Stimulated activated CD4-positive, alpha-beta T cell treated with anti-CD3 and anti-CD28 coated beads, Interleukin-2, amount 100 ng/mL, for 24 hours (primary cell): Measurements from ENCODE around the gene CYTH3.

Experiments used
- DNase-seq, 2 donors: peaks; one replicate each; pipeline ENCODE4 v3.0.0-alpha.2; 2020

The CYTH3 gene

DNA sequence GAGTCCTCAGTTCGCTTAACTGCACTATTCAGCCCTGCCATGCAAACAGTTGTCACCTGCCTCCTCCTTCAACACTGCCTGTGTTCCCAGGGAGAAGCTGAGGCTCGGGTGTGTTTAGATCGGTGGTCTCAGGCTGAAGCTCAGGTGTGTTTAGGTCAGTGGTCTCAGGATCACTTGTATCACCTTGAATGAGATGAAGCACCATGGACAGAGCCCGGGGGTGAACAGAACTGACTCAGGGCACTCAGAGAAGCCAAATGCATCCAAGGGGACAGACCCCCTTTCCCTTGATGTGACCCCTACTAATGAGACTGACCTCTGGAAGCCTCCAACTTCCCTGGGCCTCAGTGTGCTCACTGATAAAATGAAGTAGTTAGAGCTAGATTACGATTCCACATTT is 84.0 kb downstream of the CYTH3 start:
- no peak for DNase-seq

DNA sequence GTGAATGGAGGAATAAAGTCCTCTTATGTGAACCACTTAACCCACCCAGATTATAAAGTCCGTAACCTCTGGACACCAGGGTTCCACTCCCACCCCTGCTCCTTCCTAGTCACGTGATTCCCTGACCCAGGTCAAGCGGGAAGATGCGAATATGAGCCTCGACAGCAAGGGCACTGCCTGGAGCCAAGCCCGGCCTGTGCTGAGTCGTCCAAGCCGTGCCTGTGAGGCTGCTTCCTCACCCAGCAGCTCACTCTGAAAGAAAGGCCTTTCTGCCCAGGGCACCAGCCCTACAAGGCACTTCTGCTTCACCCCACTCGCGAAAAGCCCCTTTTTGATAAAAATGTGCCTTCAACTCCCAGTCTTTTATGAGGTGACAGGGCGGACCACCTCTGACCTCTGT is 85.8 kb downstream of the CYTH3 start:
- DNase-seq = no peak

DNA sequence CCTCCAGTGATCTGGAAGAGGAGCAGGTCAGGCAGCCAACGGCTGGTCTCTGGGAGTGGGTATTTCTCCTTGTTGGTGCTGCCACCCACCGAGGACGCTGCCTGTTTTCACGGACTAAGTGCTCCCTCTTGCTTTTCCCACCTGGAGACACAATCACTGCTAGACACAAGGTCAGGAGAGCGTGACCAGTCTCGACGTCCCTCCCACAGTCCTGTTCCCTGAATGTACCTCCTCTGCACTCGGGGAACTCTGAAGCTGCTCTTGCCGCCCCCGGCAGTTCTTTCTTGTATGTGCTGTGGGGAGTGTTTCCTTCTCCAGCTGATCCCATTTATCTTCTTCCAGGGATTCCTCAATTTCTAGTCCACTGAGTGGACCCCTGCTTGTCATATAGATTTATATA is 89.4 kb downstream of the CYTH3 start:
- no peak for DNase-seq

DNA sequence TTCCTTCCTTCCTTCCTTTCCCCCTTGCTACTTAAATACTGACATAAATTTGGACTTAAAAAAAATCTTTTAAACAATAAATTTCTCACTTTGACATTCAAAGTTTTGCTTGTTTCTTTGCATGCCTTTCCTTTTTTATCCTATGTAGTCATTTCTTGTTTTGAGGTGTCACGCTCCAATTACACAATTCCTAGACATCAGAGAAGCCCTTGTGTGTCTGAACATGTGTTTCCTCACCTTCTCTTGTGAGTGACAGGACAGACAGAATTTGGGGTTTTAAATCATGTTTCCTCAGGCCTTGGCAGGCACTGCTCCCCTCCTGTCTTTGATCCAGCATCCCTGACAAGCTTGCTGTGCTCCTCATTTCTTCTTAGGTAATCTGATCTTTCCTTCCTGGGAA is 91.3 kb downstream of the CYTH3 start:
- no peak for DNase-seq

DNA sequence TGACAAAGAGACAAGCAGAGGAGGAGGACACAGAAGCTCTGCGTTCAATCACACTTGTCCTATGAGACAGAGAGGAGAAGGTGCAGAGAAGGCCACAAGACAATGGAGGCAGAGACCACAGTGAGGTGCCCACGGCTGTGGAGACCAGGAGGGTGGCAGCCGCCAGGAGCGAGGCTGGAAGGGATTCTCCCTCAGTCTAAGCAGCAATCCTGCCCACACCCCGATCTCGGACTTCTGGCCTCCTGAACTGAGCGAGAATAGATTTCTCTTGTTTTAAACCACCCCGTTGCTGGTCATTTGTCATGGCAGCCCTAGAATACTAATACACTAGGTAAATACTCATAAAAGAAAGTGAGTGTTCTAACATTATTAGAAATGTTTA is 92.1 kb downstream of the CYTH3 start:
- no peak for DNase-seq

DNA sequence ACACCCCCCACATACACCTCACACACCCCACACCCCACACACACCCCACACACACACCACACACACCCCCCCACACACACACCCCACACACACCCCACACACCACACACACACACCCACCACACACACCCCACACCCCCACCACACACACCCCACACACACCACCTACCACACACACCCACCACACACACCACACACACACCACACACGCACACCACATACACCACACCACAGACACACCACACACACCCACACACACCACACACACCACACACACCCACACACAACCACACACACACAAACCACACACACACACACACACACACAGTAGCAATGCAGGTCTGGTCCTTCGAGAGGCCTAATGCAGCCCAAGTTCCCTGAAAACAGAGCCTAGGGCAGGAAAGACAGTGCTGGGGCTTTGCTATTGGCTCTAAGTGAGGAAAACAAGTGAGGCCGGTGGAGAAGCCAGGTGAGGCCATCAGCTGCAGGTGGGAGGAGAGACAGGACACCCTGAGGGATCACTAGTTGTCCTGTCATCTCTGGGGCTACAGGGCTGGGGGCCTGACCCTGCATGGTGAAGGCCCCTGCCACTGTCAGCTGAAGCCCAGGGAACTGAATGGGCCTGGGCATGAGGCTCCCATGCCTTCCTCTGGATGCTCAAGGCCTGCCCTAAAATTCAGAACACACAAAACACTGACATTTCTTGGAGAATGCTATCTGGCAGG is 92.6 kb downstream of the CYTH3 start:
- no peak for DNase-seq

DNA sequence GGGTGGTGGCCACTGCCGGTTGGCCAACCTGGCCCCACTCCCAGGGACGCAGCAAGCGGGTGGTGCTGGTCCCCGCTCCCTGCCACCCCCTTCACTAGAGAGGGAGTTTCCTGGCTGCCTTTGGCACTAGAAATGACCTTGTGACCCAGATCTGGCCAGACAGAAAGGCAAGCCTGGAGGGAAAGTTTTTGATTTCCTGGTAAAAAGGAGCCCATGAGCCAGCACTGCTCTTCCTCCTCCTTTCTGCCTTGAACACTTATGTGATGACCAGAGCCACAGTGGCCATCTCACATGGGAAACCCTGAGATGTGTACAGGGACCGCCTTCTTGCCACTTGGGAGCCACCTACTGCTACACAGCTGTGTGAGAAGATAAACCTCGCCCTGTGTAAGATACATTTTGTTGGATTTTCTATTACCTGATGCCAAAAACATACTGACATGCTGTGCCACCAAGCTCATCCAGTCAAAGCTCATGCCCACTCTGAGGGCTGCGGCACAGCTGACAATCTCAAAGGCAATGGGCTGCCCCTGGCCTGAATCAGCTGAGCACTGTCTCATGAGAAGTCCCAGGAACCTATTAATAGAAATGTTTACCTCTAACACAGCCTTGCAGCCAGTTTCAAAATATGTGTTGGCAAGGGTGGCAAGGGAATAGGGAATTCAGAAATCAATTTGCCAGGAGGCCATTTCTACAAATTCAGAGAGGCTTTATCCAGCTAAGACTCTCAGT is 94.0 kb downstream of the CYTH3 start:
- DNase-seq = no peak

DNA sequence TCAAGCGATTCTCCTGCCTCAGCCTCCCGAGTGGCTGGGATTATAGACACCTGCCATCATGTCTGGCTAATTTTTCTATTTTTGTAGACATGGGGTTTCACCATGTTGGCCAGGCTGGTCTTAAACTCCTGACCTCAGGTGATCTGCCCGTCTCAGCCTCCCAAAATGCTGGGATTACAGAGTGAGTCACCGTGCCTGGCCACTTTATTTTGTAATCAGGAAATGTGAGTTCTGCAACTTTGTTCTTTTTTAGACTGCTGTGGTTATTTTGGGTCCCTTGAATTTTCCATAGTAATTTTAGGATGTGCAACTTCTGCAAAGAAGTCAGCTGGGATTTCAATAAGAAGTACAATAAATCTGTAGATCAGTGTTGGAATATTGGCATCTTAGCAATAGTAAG is 96.8 kb downstream of the CYTH3 start:
- no peak for DNase-seq

DNA sequence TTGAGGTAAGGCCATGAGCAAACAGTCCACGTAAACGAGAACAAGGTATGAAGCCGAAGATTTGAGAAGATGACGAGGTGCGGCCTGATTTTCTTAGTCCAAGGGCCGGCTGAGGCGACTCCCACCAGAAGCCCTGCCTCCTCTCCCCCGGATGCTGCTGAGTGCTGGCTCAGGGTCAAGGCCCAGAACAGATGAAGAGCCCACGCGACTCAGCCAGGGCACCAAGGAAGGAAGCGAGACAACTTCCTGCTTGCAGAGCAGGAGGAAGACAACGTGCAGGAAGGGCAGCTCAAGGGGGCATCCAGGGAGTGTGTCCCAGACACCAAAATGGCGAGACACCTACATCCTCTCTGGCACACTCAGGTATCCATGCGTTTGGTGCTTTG is 99.5 kb downstream of the CYTH3 start:
- DNase-seq = no peak

DNA sequence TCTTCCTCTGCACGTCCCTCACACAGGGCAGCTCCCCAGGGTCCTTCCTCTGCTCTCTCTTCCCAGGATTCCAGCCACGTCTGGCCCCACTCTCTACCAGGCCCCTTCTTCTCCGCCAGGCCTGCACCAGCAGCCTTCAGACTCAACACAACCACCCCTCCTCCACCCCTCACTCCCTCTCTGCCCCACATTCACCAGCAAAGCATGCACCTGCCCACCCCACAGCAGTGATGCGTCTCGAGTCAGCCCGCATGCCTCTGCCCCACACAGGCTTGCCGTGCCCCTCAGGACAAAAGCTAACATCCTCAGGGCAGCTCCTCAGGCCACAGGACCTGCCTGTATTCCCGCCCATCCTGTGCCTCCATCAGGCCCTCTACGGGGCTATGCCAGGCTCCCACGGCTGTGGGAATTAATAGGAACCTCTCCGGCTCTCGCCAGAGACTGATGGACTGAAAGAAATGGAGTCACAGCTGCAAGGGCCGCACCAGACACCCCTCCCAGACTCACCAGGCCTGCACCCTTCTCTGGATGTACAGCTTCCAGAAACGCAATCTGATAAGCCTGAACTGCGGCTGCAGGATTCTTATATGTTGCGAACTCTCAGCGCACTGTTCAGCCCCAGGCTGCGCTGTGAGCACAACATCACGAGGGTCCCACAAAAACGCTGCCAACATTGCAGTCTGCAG is 100.1 kb downstream of the CYTH3 start:
- DNase-seq = no peak

DNA sequence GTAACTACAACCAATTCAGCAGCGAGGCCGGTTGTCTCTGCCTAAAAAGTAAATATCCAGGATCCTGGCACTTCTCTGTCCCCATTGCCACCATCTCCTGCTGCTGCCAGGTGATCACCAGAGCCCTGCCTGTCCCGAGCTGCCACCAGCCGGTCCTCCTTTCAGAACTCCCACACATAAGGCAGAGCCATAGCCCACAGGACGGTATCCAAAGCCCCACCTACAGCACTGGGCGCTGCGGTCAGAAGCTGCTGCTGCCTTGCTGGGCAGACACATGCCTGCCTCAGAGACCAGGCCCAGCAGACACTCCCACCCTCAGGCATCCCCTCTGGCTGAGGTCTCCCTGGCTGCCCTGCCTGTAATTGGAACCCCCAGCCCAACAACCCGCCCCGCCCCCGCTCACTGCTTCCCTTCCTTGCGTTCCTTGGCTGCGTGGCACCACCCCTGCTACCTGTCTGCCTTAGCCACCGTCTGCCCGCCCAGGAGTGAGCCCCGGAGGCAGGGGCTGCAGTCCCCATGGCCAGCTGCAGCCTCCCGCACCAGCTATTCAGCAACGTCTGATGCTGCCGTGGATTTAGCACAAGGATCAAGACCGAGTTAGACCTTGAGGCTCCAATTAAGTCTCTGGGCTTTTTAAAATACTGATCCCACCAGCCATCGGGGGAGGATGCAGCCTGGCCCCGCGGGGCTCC is 100.7 kb downstream of the CYTH3 start:
- DNase-seq = no peak

DNA sequence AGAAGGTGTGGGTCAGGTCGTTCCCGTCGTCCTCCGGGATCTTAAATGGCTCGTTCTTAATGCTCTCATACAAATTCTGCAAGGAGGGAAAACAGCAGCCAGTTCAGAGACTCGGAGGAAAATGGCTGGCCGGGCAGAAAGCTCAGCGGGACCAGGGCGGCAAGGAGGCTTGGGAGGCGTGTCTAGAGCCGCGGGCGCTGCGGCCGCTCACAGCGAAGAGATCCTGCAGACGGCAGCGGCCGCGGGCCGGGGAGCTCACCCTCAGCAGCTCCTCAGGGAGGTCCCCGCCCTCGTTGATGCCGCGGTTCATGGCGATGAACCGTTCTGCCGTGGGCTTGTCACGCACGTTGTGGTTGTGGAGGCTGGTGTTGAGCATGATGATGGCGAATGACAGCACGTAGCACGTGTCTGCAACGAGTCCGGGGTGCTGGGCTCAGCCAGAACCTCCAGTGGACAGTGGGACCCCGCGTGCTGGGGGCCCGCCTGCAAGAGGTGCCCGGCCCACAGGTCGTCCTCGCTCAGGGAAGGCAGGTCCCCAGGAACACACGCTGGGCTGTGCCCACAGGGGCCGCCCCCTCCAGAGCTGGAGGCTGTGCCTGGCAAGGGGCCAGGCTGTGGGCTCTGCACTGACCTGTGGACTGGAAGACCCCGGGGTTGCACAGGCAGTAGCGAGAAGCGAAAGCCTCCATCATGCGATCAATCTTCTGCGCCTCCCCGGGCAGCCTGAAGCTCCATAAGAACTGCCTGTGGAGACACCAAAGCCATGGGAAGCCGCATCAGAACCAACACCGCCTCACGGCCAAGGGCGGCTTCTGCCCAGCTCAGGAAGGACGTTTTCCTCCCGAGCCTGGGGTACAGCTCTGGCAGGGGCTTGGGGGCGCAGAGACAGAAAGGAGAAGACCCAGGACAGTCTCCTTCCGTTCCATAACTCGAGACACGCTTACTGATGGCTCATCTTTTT is 101.6 kb downstream of the CYTH3 start:
- no peak for DNase-seq

DNA sequence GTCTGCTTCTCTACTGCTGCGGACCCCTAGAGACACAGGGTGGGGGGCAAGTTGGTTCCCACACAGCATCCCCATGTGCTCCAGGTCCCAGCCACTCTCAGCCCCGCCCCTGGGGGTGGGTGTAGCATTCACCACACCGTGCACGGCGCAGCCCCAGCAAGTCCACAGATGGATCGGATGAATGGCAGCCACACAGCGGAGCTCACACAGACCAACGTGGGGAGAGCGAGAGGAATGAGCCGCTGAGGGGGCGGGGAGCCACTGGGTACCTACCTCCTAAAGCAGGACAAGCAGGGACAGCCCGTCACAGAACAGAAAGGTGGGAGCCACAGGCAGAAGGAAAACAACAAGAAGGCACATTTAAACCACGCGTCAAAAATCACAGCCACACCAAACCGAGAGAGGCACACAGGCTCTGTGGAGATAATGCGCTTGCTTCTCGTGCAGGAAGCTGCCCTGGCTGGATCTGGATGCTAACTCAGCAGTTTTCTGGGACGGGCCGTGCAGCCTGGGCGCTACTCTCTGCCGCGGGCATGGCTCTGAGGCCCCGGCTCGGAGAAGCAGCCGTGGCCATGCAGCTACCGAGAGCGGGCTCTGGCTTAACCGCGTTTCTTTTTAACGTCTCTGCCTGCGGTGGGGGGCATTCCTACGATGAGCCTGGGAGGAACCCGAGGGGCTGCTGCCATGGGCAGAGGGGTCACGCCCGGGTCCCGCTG is 102.5 kb downstream of the CYTH3 start:
- no peak for DNase-seq

DNA sequence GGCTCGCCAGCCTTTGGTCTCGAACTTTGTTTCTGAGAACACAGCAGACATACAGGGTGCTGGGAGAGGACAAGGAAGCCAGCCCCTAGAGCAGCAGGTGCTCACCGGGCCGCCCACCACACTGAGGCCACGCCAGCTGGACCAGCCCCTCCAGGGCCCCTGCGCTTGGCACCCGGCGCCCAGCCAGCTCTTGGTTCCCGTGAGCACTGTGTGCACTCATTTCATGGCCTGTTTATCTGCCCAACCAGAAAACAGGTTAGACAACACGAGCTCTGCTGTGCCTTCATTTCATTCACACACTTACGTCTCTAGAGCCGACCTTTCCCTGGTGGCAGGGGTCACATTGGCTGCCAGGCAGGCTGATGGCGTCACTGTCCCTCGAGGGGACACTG is 104.0 kb downstream of the CYTH3 start:
- DNase-seq = no peak

DNA sequence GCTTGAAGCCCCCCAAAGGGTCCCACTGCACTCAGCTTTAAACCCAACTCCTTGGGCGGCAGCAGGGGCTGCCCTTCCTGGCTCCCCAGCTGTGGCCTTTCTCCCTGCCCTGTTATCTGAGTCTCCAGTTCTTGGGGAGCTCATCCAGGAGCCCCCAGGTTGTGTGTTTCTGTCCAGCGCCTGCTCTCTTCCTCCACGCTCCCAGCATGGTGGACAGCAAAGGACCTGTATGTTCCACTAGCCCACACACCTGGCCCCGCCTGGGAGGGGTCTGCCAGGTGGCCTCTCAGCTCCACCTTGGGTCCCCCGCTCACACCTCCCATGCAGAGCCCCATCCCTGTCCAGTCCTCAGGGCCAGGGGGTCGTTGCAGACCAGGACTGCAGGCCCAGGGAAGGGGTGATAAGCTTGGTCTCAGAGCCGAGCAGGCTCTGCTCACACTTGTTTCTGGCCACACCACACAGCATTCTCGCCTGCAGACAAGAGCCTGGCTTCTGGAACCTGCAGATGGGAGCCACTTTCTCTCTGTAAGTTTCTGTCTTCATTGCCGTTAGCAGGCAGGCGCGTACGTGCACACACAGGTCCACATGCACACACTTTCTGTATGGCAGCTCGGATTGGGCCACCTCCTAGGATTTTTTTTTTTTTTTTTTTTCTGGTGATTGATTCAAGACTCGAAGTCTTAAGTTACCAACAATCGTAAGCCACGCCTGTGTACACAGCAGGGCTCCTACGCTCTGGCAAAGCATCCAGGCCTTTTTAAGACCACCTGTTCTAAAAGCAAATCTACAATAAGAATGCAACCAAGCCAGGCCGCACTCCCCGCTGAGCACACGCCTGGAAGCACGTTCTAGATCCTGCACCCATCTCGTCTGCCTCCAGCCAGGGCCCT is 104.6 kb downstream of the CYTH3 start:
- no peak for DNase-seq

DNA sequence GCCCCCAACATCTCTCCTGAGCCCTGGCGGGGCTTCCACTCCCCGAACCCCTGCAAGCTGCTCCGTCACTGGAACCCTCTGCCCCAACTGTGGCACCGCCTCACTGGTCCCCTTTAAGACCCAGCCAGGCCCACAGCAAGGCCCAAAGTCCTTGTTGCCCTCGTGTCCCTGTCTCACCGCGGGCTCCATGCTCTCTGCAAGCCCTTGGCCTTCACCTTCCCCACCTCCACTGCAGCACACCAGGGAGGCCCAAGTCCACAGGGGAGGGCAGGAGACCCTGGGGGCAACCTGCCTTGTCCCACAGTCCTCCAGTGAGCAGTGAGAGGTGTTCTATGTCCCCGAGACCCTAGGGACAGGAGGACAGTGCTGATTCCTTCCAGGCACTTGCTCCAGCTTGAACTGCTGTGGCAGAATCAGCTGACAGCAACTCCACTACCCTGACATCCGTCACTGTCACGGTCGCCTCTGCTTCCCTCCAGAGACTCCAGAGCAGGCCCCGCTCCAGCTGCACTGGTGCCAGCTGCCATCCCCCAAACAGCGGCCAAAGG is 105.3 kb downstream of the CYTH3 start:
- DNase-seq = no peak

DNA sequence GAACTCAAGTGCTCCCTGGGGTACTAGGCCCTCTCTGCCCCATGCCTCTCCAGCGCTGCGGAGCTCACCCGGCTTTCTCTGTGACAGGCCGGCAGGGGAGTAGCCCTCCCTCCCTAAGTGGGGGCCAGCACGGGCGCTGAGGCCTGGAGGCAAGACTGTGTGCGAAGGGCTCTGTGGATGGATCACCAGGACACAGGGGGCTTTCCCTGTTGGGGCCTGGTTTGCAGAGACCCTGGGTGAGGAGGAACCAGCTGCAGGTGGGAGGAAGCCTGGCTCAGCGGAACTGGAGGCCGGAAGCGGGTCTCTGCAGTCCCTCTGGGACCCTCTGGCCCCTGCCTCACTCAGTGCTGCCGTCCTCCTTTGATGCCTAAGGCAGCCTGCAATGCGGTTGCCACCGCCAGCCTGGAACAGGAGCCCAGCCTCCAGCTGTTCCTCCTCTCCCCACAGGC is 106.0 kb downstream of the CYTH3 start:
- DNase-seq = no peak

DNA sequence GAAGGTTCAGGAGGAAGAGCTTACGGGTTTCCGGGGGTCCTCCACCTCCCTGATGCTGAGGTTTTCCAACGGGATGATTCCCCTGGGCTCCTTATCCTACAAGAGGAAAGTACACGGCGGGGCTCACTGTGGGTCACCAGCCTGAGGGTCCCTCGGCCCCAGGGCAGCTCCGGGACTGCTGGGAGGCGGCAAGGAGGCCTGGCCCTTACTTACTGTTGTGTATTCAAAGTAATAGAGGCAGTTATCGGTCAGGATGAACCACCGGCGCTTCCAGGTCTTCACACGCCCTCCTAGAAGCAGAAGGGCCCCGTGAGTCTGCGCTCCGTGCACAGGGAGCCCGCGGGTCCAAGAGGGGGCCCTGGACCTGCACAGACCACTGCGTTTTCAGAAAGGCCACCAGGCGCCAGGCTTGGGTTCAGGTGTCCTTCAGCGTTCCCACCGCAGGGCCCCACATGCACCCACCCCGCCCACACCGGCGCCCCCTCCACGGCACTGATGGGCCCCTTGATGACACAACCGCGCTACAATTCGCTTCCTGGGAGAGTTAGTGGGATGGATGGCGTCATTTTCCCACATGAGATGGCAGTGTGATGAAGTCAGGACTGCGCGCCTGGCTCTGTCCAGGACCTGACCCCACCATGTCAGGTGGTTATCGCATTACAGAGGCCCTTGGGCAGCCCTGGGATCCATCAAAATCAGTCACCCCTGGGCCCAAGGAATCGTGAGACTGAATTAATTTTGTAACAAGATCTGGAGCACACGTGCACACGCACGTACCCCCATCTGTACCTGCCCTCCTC is 106.7 kb downstream of the CYTH3 start:
- DNase-seq = no peak

DNA sequence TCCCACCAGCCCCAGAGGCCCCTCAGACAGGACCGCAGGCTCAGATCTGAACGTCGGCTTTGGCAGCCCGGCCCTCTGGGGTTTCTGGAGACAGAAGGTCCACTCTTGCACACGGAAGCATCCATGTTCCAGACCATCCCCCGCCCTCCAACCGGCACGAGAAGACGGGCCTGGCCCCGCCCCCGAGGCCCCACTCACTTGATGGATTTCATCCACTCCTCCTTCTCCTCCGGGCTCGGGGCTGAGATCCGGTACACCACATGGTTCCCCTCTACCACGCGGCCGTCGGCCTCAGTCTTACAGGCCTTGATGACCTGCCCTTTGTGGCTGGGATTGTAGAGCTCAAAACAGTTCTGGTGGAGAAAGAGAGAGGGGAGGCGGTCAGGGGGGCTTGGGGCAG is 107.3 kb downstream of the CYTH3 start:
- no peak for DNase-seq
